ENCODE data around the gene DRC1. TPM values are rescaled to one million over a fixed set of nuclear protein-coding genes. Genes with fewer than 3 reads are reported as not detected.

Gene DRC1
- total RNA-seq, 1 experiment from 2014 or later: not detected

GRCh38 chr2:26460613-26461031, 58.9 kb downstream of the DRC1 start:
- H4K91ac ChIP-seq (ENCODE audit: insufficient read length, low read depth, low read length): no peak overlapping the region
- no peak overlapping the region for H3K23ac ChIP-seq (ENCODE audit: insufficient read length, low read depth, low read length)
- no peak overlapping the region for H3K9ac ChIP-seq (ENCODE audit: extremely low read depth, insufficient read length, low read length)
- no peaks in the 10 kb centered on the region for H3K27me3 ChIP-seq (ENCODE audit: insufficient read depth, low read length)
- H3K56ac ChIP-seq (ENCODE audit: insufficient read length, low read depth, low read length): no peak overlapping the region
- H2AK5ac ChIP-seq (ENCODE audit: insufficient read length, low read length): no peak overlapping the region
- no peaks in the 10 kb centered on the region for H3K9me3 ChIP-seq (ENCODE audit: control insufficient read depth, low read depth, low read length)
- H3K23me2 ChIP-seq (ENCODE audit: insufficient read length, low read depth, low read length, poor library complexity, severe bottlenecking): no peaks in the 10 kb centered on the region
- Mint-ChIP-seq H3K36me3 (ENCODE audit: insufficient read depth in 1 of 3, low read depth in 3 of 3) (no peaks in the 10 kb centered on the region), H3K4me3 (no peak overlapping the region), H3K9me3 (no peaks in the 10 kb centered on the region), H3K27me3 (ENCODE audit: low read depth) (no peaks in the 10 kb centered on the region; the same call in 1 of the 2 replicates), H3K27ac (peak overlapping the region in 1 of 3 experiments; percentile 60; a peak in 1 of 7 replicates), H3K4me1 (peaks cover 46 to 60% of the 10 kb centered on the region in 2 experiments)
- DNase-seq: peak; percentile 22
- H2BK20ac ChIP-seq (ENCODE audit: low read depth, low read length, poor library complexity, severe bottlenecking): no peak overlapping the region
- no peak overlapping the region for H3K18ac ChIP-seq (ENCODE audit: insufficient read length, low read depth, low read length)
- no peak overlapping the region for H2BK15ac ChIP-seq (ENCODE audit: low read depth, low read length)
- H3K4me1 ChIP-seq (ENCODE audit: insufficient read depth, low read length): no peaks in the 10 kb centered on the region
- no CpG with 5 or more reads among the region's 19 CpGs for WGBS (ENCODE audit: extremely low coverage, insufficient read length, low lambda C conversion rate)
- H3K79me2 ChIP-seq (ENCODE audit: insufficient read depth, low read length): no peaks in the 10 kb centered on the region
- no peak overlapping the region for H2BK5ac ChIP-seq (ENCODE audit: insufficient read length, low read length)
- no peak overlapping the region for H3T11ph ChIP-seq (ENCODE audit: low read length)
- no peak overlapping the region for H2AFZ ChIP-seq (ENCODE audit: low read length)
- no peaks in the 10 kb centered on the region for H4K20me1 ChIP-seq (ENCODE audit: control insufficient read depth, insufficient read depth, insufficient read length)
- no peak overlapping the region for H4K5ac ChIP-seq (ENCODE audit: insufficient read length, low read depth, low read length)
- no peak overlapping the region; the same call in 1 of the 2 replicates for H3K14ac ChIP-seq (ENCODE audit: insufficient read depth, low read length)
- no peak overlapping the region for H3K4me2 ChIP-seq (ENCODE audit: insufficient read depth, insufficient read length, low read length)
- H2BK12ac ChIP-seq (ENCODE audit: insufficient read length, low read depth, low read length): no peak overlapping the region
- no peak overlapping the region for H3K4ac ChIP-seq (ENCODE audit: low read depth, low read length)
- no peak for TF ChIP-seq CTCF (conservative IDR thresholded peaks at IDR 0.05)
- H3K79me1 ChIP-seq (ENCODE audit: insufficient read depth, low read depth, low read length, poor library complexity, severe bottlenecking): no peaks in the 10 kb centered on the region
- no peak overlapping the region for H3K27ac ChIP-seq (ENCODE audit: insufficient read length, low read depth, low read length)
- H4K8ac ChIP-seq (replicated peaks; ENCODE audit: insufficient read length, low read depth, low read length): no peak overlapping the region
- no peak overlapping the region for H2BK120ac ChIP-seq (ENCODE audit: low read depth, low read length, poor library complexity, severe bottlenecking)
